HCT116 (cell line): ENCODE measurements around the gene GRK5.

Experiments
- ATF3 ChIP-seq: IDR thresholded peaks from 2 replicates; pipeline ENCODE4 v1.6.1; 2012
- CTCF ChIP-seq, 3 experiments: fragments of 200-600 bp in 1 of 3; sonication (generic) in 1 of 3; IDR thresholded peaks in 2 of 3; conservative IDR thresholded peaks in 1 of 3; 2 replicates each; pipeline ENCODE4 v1.5.1; 2012 to 2017; ENCODE audit warnings: low read depth in 2 of 3, low read length in 2 of 3, antibody characterized with exemption in 1 of 3, borderline replicate concordance in 1 of 3, control low read depth in 1 of 3, mild to moderate bottlenecking in 1 of 3, mixed read lengths in 1 of 3, mixed run types in 1 of 3, moderate library complexity in 1 of 3; ENCODE audit not compliant: insufficient read depth in 1 of 3
- REST ChIP-seq: IDR thresholded peaks from 2 replicates; pipeline ENCODE4 v1.6.1; 2012; ENCODE audit warnings: low read depth

- TF ChIP-seq REST (no peak), ATF3 (no peak), CTCF (IDR thresholded peaks at IDR 0.05 in 2 of 3, conservative IDR thresholded peaks at IDR 0.05 in 1 of 3; ENCODE audit: borderline replicate concordance in 1 of 3, insufficient read depth in 1 of 3, low read depth in 2 of 3, low read length in 2 of 3) (no peak)
Observed at GRCh38 chr10:119320981-119321380, 113.6 kb downstream of the GRK5 start.
